NOMO-1 treated with DMSO at 0.1 percent for 48 hours (cell line): ENCODE measurements around the gene CELA2B.
"Not testable (repeated sequence)": the region's sequence is repeated elsewhere in the genome, so short reads cannot be mapped to it uniquely, and the experiment has no call there.

Experiments used
- DNase-seq: peaks from one replicate; lab custom pipeline; 2025; ENCODE audit not compliant: unreplicated experiment; lab: John Stamatoyannopoulos, UW

CELA2B gene

DNA sequence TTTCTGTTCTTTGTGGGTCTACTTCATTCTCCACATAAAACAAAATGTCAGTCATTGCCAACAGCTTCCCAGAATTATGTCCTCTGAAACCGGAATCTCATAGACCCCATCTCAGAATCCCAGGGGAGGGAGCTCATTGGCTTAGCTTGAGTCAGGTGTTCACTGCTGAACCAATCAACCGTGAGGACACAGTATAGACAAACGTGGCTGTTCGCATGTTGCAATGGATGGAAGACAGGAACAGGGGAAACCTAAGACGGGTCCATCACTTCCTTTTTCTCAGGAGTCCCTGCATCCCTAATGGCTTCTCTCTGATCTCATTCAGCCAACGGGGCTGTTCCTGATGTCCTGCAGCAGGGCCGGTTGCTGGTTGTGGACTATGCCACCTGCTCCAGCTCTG, 10.2 kb upstream of the CELA2B start:
- peak; percentile 20 for DNase-seq

- not testable (repeated sequence) for DNase-seq
Measured at GRCh38 chr1:15466955-15467625, 8.8 kb upstream of the CELA2B start.

DNA sequence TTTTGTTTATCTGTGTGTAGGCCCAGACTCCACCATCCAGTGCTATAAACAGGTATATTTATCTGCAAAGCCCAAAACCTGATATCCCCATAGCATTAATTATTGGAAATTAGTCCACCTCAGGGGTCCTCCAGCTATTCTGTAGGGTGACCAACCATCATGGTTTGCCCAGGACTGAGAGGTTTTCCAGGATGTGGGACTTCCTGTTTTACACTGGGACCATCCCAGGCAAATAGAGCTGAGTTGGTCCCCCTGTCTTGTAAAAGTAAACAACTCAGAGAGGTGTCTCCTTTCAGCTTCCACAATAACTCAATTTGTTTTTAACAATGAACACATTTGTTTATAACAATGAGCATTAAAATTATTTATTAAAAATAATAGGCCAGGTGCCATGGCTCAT, 7.8 kb upstream of the CELA2B start:
- no peak for DNase-seq

DNA sequence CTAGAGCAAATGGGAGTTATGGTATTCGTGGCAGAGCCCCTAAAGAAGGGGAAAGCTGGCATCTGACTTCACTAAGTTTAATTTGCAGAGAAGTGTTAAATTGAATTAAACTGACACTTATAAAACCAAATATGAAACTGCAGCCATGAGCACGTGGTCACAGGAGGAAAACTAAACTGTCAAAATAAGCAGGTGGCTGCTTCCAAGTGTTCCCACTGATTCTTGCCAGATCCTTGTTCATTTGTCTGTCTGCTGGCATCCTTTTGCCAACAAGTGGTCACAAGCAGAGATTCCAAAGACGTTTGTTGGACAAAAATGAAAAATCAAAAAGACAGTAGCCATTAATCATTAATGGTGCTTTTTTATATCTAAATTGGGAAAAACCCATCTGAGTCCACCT, 6.5 kb upstream of the CELA2B start:
- no peak for DNase-seq

DNA sequence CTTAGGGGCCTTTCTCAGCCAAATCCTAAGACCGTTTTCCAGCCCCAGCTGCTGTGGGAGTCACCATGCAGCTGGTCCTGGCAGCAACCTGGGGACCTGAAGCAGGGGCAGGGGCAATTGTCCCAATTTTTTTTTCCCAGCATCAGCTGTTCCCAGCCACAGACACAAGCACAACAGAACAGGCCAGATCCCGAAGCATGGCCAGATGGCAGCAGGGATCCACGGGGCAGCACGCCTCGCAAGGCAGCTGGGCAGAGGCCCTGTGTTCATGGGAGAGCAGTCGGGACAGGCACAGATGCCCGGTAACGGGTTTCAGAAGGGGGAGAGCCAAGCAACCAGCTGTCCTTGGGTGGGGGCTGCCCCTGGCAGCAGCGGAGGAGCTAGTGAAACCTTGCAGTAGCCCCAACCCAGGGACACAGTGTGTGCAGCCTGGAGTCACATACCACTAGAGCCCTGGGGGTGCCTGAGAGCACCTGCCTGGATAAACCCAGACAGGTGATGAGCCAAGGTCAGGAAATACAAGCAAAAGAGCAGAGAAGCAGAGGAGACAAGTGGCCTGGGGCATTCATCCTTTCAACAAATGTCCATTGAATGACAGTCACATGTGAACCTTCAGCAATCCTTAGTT, 6.0 kb upstream of the CELA2B start:
- not testable (repeated sequence) for DNase-seq

DNA sequence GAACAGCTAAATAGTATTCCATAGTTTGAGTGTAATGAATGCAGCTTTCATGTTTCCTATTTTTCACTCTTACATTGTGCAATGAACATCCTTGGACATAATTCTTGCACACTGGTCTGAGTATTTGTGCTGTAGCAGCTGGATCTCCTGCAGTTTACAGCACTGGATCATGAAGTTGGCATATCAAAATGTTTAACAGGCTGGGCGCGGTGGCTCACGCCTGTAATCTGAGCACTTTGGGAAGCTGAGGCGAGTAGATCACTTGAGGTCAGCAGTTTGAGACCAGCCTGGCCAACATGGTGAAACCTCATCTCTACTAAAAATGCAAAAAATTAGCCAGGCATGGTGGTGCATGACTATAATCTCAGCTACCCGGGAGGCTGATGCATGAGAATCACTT, 4.8 kb upstream of the CELA2B start:
- DNase-seq = not testable (repeated sequence)

DNA sequence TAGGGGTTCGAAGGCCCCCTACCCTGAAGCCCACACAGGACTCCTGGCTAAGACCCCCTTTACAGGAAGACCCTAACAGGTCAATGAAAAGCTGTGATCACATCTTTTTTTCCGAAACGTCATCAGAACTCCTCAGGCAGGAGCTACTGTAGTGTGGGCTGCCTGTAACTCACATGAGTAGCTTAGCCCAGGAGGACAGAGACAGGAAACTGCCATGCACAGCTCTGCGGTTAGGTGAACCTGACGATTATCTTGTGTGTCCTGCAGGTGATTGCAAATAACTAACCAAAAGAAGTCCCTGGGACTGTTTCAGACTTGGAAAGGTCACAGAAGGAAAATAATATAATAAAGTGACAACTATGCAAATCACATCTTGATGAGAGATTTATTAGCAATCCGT, 4.2 kb upstream of the CELA2B start:
- not testable (repeated sequence) for DNase-seq

GRCh38 chr1:15472587-15472986, 3.3 kb upstream of the CELA2B start:
- DNase-seq = no peak

- no peak for DNase-seq
Measured at GRCh38 chr1:15476927-15477326, 1.0 kb downstream of the CELA2B start.

- DNase-seq = no peak
Measured at GRCh38 chr1:15477646-15478212, 1.8 kb downstream of the CELA2B start.

GRCh38 chr1:15479654-15480347, 3.9 kb downstream of the CELA2B start:
- no peak for DNase-seq

GRCh38 chr1:15482455-15482854, 6.6 kb downstream of the CELA2B start:
- DNase-seq = not testable (repeated sequence)

- DNase-seq = not testable (repeated sequence)
Measured at GRCh38 chr1:15482983-15483543, 7.2 kb downstream of the CELA2B start.

DNA sequence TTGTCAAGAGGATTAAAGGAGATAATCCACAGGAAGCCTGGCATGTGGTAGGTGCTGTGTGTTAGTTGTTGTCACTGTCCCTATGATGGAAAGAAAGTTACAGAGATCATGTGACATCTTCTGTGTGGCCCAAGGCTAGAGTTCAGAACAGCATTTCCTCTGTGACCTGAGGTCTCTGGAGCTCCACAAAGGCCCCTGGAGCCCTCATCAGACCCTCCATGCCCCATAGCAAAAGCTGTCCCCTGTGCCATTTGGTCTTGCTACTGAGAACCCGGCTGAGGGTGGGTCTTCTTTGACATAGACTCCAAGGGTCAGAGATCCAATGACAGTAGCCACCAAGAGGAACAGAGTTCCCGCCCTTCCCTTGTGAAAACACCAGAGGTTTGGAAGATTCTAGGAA, 8.1 kb downstream of the CELA2B start:
- DNase-seq = no peak

GRCh38 chr1:15484443-15484842, 8.5 kb downstream of the CELA2B start:
- DNase-seq = not testable (repeated sequence)

GRCh38 chr1:15485636-15486035, 9.7 kb downstream of the CELA2B start:
- DNase-seq = no peak

GRCh38 chr1:15486844-15487610, 11.1 kb downstream of the CELA2B start:
- not testable (repeated sequence) for DNase-seq

DNA sequence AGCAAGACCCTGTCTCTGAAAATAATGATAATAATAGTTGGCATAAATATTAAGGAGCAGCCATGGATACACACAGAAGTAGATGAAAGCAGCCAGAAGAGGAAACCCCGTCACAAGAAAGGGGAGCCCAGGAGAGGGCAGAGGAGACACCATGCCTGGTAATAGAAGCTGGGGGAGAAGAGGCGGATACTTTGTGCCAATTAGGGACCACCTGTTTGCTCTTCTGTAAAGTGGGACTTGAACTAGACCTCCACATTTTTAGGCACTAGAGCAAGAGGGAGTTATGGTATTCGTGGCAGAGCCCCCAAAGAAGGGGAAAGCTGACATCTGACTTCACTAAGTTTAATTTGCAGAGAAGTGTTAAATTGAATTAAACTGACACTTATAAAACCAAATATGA, 12.5 kb downstream of the CELA2B start:
- no peak for DNase-seq

- DNase-seq = no peak
Measured at GRCh38 chr1:15489052-15489736, 13.3 kb downstream of the CELA2B start.

DNA sequence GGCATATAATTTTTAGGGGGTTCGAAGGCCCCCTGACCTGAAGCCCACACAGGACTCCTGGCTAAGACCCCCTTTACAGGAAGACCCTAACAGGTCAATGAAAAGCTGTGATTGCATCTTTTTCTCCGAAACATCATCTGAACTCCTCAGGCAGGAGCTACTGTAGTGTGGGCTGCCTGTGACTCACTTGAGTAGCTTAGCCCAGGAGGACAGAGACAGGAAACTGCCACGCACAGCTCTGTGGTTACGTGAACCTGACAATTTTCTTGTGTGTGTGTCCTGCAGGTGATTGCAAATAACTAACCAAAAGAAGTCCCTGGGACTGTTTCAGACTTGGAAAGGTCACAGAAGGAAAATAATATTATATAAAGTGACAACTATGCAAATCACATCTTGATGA, 15.1 kb downstream of the CELA2B start:
- not testable (repeated sequence) for DNase-seq
